Activated naive CD4-positive, alpha-beta T cell treated with anti-CD3 and anti-CD28 coated beads, Interleukin-2, amount 10 ng/mL, durations not matched to agents 7 days and 5 days (primary cell): Measurements from ENCODE around the gene NOL6.
"Not testable (repeated sequence)": the region's sequence is repeated elsewhere in the genome, so short reads cannot be mapped to it uniquely, and the experiment has no call there.

ENCODE experiments used
- CTCF ChIA-PET: fragments of 350-600 bp; sonication (Branson Sonifier 250); formaldehyde crosslinking; loops from one replicate; lab custom pipeline; 2021; ENCODE audit warnings: antibody characterized with exemption; lab: Charles Lee
- DNase-seq: peaks from one replicate; pipeline ENCODE4 v3.0.0-alpha.2; 2020
- H3K27ac Mint-ChIP-seq: one replicate; pipeline ENCODE4 v1.8.0; 2021; ENCODE audit warnings: mild to moderate bottlenecking, moderate library complexity, mixed read lengths
- H3K27me3 Mint-ChIP-seq: one replicate; pipeline ENCODE4 v1.8.0; 2021; ENCODE audit warnings: mild to moderate bottlenecking, mixed read lengths
- H3K36me3 Mint-ChIP-seq: one replicate; pipeline ENCODE4 v1.8.0; 2021; ENCODE audit warnings: mixed read lengths
- H3K4me1 Mint-ChIP-seq: one replicate; pipeline ENCODE4 v1.8.0; 2021; ENCODE audit warnings: mixed read lengths
- H3K4me3 Mint-ChIP-seq: one replicate; pipeline ENCODE4 v1.8.0; 2021; ENCODE audit warnings: mild to moderate bottlenecking, moderate library complexity, mixed read lengths
- H3K9me3 Mint-ChIP-seq: one replicate; pipeline ENCODE4 v1.8.0; 2021; ENCODE audit warnings: mixed read lengths

NOL6 gene

GRCh38 chr9:33473643-33474352, at the start of gene NOL6:
TSS of gene NOL6 (minus strand) at chr9:33473924. CDS start at chr9:33473842, 82 bp downstream.
- Mint-ChIP-seq H3K27me3 (no peaks in the 10 kb centered on the region), H3K9me3 (no peaks in the 10 kb centered on the region), H3K27ac (peak within 1 kb of the TSS; percentile 93), H3K4me1 (peaks cover 30% of the 10 kb centered on the region), H3K36me3 (peaks cover 22% of the 10 kb centered on the region), H3K4me3 (peak within 1 kb of the TSS; percentile 96)
- DNase-seq: peak; percentile 99
- CTCF ChIA-PET: interaction anchor here (0.9 to 12.4 kb wide), 8 partner anchors 9 to 187 kb away, joined by 3 to 255 read pairs (median 9); partner anchors contain the start of gene AQP3

- H3K27ac Mint-ChIP-seq, H3K4me3 Mint-ChIP-seq, H3K36me3 Mint-ChIP-seq, DNase-seq, CTCF ChIA-PET, H3K9me3 Mint-ChIP-seq: not testable (repeated sequence)
- Mint-ChIP-seq H3K4me1 (peaks cover 11% of the 10 kb centered on the region), H3K27me3 (peaks cover 48% of the 10 kb centered on the region)
Observed at GRCh38 chr9:33521861-33522260, 48.1 kb upstream of the NOL6 start.

- DNase-seq: not testable (repeated sequence)
Observed at GRCh38 chr9:33517934-33518577, 44.3 kb upstream of the NOL6 start.

GRCh38 chr9:33517373-33517772, 43.6 kb upstream of the NOL6 start:
- no peak for DNase-seq
- Mint-ChIP-seq H3K4me3 (no peak overlapping the region), H3K36me3 (no peaks in the 10 kb centered on the region), H3K27me3 (peaks cover 34% of the 10 kb centered on the region), H3K4me1 (no peaks in the 10 kb centered on the region), H3K27ac (no peak overlapping the region), H3K9me3 (no peaks in the 10 kb centered on the region)
- CTCF ChIA-PET: interaction anchor here (0.6 to 1.4 kb wide), 3 partner anchors 15 to 143 kb away, joined by 3 read pairs; no protein-coding TSS in a partner anchor

More at GRCh38 chr9:33517934-33518577, 44.3 kb upstream of the NOL6 start:
- H3K27ac Mint-ChIP-seq, H3K9me3 Mint-ChIP-seq, H3K4me1 Mint-ChIP-seq, H3K4me3 Mint-ChIP-seq, H3K36me3 Mint-ChIP-seq: not testable (repeated sequence)
- CTCF ChIA-PET: interaction anchor here (1.2 to 1.4 kb wide), 2 partner anchors 16 to 143 kb away, joined by 3 read pairs; no protein-coding TSS in a partner anchor
- H3K27me3 Mint-ChIP-seq: peaks cover 37% of the 10 kb centered on the region

GRCh38 chr9:33516397-33516796, 42.7 kb upstream of the NOL6 start:
- CTCF ChIA-PET, H3K9me3 Mint-ChIP-seq, H3K4me1 Mint-ChIP-seq, H3K27ac Mint-ChIP-seq, DNase-seq, H3K36me3 Mint-ChIP-seq, H3K4me3 Mint-ChIP-seq: not testable (repeated sequence)
- H3K27me3 Mint-ChIP-seq: peaks cover 24% of the 10 kb centered on the region

GRCh38 chr9:33515342-33515995, 41.7 kb upstream of the NOL6 start:
- H3K4me3 Mint-ChIP-seq, H3K4me1 Mint-ChIP-seq, CTCF ChIA-PET, H3K27ac Mint-ChIP-seq, H3K9me3 Mint-ChIP-seq, H3K36me3 Mint-ChIP-seq, DNase-seq: not testable (repeated sequence)
- H3K27me3 Mint-ChIP-seq: peaks cover 25% of the 10 kb centered on the region

GRCh38 chr9:33512535-33512934, 38.8 kb upstream of the NOL6 start:
- H3K36me3 Mint-ChIP-seq, H3K9me3 Mint-ChIP-seq, H3K27ac Mint-ChIP-seq, H3K4me3 Mint-ChIP-seq, DNase-seq, CTCF ChIA-PET, H3K4me1 Mint-ChIP-seq: not testable (repeated sequence)
- H3K27me3 Mint-ChIP-seq: peaks cover 23% of the 10 kb centered on the region

GRCh38 chr9:33511184-33511517, 37.4 kb upstream of the NOL6 start:
- not testable (repeated sequence) for H3K9me3 Mint-ChIP-seq, H3K4me1 Mint-ChIP-seq
- H3K27ac Mint-ChIP-seq: peak overlapping the region; percentile 83

GRCh38 chr9:33510262-33511183, 36.8 kb upstream of the NOL6 start:
- peak; percentile 57 for DNase-seq
- CTCF ChIA-PET: interaction anchor here (0.6 to 1.3 kb wide), 7 partner anchors 9 to 231 kb away, joined by 3 to 4 read pairs (median 3); partner anchors contain the start of gene ANKRD18B
- H3K4me1 Mint-ChIP-seq: peaks cover 5% of the 10 kb centered on the region
- peak overlapping the region; percentile 87 for H3K4me3 Mint-ChIP-seq
- H3K27me3 Mint-ChIP-seq: peaks cover 25% of the 10 kb centered on the region
- no peaks in the 10 kb centered on the region for H3K36me3 Mint-ChIP-seq
- peak overlapping the region; percentile 83 for H3K27ac Mint-ChIP-seq
- H3K9me3 Mint-ChIP-seq: no peaks in the 10 kb centered on the region

More at GRCh38 chr9:33511184-33511517, 37.4 kb upstream of the NOL6 start:
- Mint-ChIP-seq H3K27me3 (peaks cover 24% of the 10 kb centered on the region), H3K4me3 (peak overlapping the region; percentile 87)
- not testable (repeated sequence) for DNase-seq, H3K36me3 Mint-ChIP-seq
- CTCF ChIA-PET: interaction anchor here (0.8 to 1.3 kb wide), 6 partner anchors 9 to 178 kb away, joined by 3 to 4 read pairs (median 3); partner anchors contain the start of gene ANKRD18B

- no peaks in the 10 kb centered on the region for H3K9me3 Mint-ChIP-seq
- H3K36me3 Mint-ChIP-seq: no peaks in the 10 kb centered on the region
- H3K4me1 Mint-ChIP-seq: peaks cover 5% of the 10 kb centered on the region
- H3K27me3 Mint-ChIP-seq: peaks cover 18% of the 10 kb centered on the region
- no peak overlapping the region for H3K4me3 Mint-ChIP-seq
- CTCF ChIA-PET: no interaction called here
- DNase-seq: no peak
- no peak overlapping the region for H3K27ac Mint-ChIP-seq
Observed at GRCh38 chr9:33506626-33507370, 33.1 kb upstream of the NOL6 start.

- DNase-seq: no peak
- no peaks in the 10 kb centered on the region for H3K36me3 Mint-ChIP-seq
Observed at GRCh38 chr9:33498387-33498786, 24.7 kb upstream of the NOL6 start.

GRCh38 chr9:33493819-33494218, 20.1 kb upstream of the NOL6 start:
- H3K27ac Mint-ChIP-seq, H3K4me3 Mint-ChIP-seq, H3K27me3 Mint-ChIP-seq, DNase-seq, CTCF ChIA-PET, H3K9me3 Mint-ChIP-seq, H3K36me3 Mint-ChIP-seq, H3K4me1 Mint-ChIP-seq: not testable (repeated sequence)

More at GRCh38 chr9:33498387-33498786, 24.7 kb upstream of the NOL6 start:
- H3K27me3 Mint-ChIP-seq: peaks cover 4% of the 10 kb centered on the region
- no peaks in the 10 kb centered on the region for H3K4me1 Mint-ChIP-seq
- CTCF ChIA-PET: interaction anchor here (0.9 kb wide), 1 partner anchor 10 kb away, joined by 3 read pairs; no protein-coding TSS in a partner anchor
- H3K4me3 Mint-ChIP-seq: no peak overlapping the region
- no peak overlapping the region for H3K27ac Mint-ChIP-seq
- no peaks in the 10 kb centered on the region for H3K9me3 Mint-ChIP-seq

- H3K36me3 Mint-ChIP-seq: no peaks in the 10 kb centered on the region
- H3K4me1 Mint-ChIP-seq: no peaks in the 10 kb centered on the region
- H3K27ac Mint-ChIP-seq: no peak overlapping the region
- H3K4me3 Mint-ChIP-seq: no peak overlapping the region
- no peak for DNase-seq
- H3K27me3 Mint-ChIP-seq: peaks cover 6% of the 10 kb centered on the region
- H3K9me3 Mint-ChIP-seq: no peaks in the 10 kb centered on the region
- CTCF ChIA-PET: interaction anchor here (1.5 kb wide), 1 partner anchor 9 kb away, joined by 3 read pairs; no protein-coding TSS in a partner anchor
Observed at GRCh38 chr9:33489066-33489465, 15.3 kb upstream of the NOL6 start.
